T-helper 22 cell (primary cell): ENCODE data around the gene TPM1.
"Not testable (repeated sequence)": the region's sequence is repeated elsewhere in the genome, so short reads cannot be mapped to it uniquely, and the experiment has no call there.

ENCODE experiments used
- DNase-seq: peaks from one replicate; pipeline ENCODE4 v3.0.0-alpha.2; 2020; ENCODE audit warnings: low read depth

TPM1 gene

DNA sequence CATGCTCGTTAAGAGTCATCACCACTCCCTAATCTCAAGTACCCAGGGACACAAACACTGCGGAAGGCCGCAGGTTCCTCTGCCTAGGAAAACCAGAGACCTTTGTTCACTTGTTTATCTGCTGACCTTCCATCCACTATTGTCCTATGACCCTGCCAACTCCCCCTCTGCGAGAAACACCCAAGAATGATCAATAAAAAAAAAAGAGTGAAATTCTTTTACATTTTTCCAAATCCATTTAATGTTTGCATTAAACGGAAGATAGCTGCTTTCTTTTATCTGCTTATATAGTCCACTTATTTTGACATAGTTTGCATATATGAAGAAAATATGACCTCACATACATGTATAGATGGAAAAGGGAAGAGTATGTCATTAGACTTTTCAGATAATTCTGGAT is 57.0 kb downstream of the TPM1 start:
- not testable (repeated sequence) for DNase-seq

- DNase-seq = no peak
Observed at GRCh38 chr15:63103416-63103815, 60.9 kb downstream of the TPM1 start.

DNA sequence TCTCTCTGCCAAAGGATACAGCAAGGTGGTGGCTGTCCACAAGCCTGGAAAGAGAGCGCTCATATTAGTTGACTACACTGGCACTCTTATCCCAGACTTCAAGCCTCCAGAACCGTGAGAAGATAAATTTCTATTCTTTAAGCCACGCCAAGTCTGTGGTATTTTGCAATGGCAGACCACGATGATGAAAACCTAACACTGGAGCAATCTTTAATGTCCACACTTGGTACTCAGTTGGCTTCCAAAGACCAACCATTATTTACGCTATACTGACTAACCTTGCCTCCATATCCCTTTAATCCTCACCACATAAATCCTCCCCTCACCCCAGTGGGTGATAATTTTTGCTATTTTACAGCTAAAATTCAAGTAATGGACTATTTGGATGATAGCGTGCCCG is 62.2 kb downstream of the TPM1 start:
- DNase-seq = no peak

DNA sequence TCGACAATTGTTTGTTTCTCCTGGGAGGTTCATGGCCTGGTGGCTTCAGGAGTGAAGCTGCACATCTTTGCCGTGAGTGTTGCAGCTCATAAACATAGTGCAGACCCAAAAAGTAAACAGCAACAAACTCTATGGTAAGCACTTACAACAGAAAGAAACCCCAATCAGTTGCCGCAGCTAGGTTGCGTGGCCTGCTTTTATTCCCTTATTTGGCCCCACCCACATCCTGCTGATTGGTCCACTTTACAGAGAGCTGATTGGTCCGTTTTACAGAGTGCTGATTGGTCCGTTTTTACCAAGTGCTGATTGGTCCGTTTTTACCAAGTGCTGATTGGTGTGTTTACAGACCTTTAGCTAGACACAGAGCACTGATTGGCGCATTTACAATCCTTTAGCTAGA is 62.8 kb downstream of the TPM1 start:
- not testable (repeated sequence) for DNase-seq

- no peak for DNase-seq
Observed at GRCh38 chr15:63107895-63108546, 65.5 kb downstream of the TPM1 start.

DNA sequence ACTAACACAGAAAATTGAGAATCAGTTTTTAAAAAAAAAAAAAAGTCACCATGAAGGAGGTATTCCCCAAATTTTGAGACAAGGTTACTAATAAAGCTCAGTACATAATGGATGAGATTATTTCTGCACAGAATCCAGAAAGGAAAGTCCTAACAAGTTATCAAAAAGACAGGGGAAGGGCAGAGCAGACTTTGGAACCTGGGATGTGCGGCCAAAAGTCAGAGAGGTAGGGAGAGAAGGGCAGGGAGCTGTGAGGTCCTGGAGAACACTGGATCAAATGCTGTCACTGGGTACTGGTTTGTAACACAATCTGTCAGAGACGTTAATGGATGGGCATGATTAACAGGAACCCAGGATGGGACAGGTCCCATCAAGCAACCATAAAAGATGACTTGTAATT is 67.0 kb downstream of the TPM1 start:
- no peak for DNase-seq

- DNase-seq = no peak
Observed at GRCh38 chr15:63109920-63110319, 67.4 kb downstream of the TPM1 start.

DNA sequence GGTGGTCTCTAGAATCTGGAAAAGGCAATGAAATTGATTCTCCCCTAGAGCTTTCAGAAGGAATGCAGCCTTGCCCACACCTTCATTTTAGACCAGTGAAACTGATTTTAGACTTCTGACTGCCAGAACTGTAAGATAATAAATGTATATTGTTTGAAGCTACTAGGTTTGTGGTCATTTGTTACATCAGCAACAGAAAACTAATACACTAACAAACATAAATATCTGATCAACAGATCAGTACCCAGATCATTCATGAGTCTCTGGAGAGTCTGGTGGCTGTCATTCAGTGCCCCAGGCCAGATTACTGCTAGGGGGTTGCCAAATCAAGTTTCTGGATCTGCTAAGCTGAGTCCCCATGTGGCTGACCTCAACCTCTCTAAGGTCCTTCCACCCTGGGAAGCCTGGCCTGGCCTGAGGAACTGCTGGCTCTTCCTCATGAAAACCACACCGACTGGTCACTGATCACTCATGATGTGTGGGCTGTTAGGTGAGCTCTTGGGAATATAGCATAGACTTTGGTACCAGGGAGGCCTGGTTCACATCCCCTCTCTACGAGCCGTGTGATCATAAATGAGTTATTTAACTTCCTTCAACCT is 68.0 kb downstream of the TPM1 start:
- no peak for DNase-seq

DNA sequence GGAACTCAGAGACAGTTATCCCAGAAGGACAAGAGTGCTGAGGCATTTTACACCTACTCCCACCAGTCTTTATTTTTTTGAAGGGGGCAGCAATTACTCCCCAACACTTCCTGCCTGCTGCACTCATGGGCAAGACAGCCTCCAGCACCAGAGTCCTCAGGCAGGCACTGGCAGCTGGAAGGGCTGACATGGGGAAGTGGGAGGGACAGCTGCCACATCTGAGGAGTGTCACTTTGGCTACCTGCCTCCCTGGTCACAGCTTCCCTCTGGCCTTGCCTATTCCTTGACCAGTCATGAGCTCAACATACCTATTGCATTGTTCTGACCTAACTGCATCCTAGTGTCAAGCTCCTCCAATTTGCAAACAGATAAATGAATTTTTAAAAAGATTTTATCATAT is 68.9 kb downstream of the TPM1 start:
- DNase-seq = no peak

DNA sequence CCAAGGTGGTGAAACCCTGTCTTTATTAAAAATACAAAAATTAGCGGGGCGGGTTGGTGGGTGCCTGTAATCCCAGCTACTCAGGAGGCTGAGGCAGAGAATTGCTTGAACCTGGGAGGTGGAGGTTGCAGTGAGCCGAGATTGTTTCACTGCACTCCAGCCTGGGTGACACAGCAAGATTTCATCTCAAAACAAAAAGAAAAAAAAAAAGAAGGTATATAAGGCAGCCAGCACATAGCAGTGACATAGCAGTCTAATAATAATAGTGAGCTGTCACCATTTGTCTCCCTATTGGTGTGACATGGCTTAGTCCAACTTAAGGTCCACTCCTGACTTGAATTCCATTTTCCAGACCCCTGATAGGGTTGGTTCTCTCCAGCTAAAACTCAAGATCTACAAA is 70.3 kb downstream of the TPM1 start:
- no peak for DNase-seq

GRCh38 chr15:63114465-63114864 is 71.9 kb downstream of the TPM1 start:
- no peak for DNase-seq
